Liver (tissue), 3 donors: ENCODE data around the gene RPL38.

Experiments
- ATF3 ChIP-seq: IDR thresholded peaks from 2 replicates; pipeline ENCODE4 v1.6.1; 2016; ENCODE audit warnings: antibody characterized with exemption
- CTCF ChIP-seq: fragments of 150-350 bp; IDR thresholded peaks from 2 replicates; pipeline ENCODE4 v1.5.1; 2017; ENCODE audit warnings: improper control_type of control experiment, low read depth, low read length; ENCODE audit not compliant: missing input control
- EGR1 ChIP-seq, 2 donors: IDR thresholded peaks; 2 replicates each; pipeline ENCODE4 v1.6.1; 2016 to 2018; ENCODE audit warnings: antibody characterized with exemption in 2 of 2, low read depth in 2 of 2
- FOXA1 ChIP-seq: IDR thresholded peaks from 2 replicates; pipeline ENCODE4 v1.6.1; 2016; ENCODE audit warnings: antibody characterized with exemption
- HNF4A ChIP-seq, 2 donors: conservative IDR thresholded peaks; 2 replicates each; pipeline ENCODE4 v1.6.1; 2016; ENCODE audit warnings: antibody characterized with exemption in 2 of 2, mild to moderate bottlenecking in 2 of 2
- JUND ChIP-seq, 2 donors: IDR thresholded peaks; 2 replicates each; pipeline ENCODE4 v1.6.1; 2016; ENCODE audit warnings: antibody characterized with exemption in 2 of 2
- MAX ChIP-seq: IDR thresholded peaks from 2 replicates; pipeline ENCODE4 v1.6.1; 2016; ENCODE audit warnings: antibody characterized with exemption
- RXRA ChIP-seq, 2 donors: IDR thresholded peaks; 2 replicates each; pipeline ENCODE4 v1.6.1; 2017 to 2018; ENCODE audit warnings: antibody characterized with exemption in 2 of 2, mild to moderate bottlenecking in 1 of 2
- YY1 ChIP-seq: IDR thresholded peaks from 2 replicates; pipeline ENCODE4 v1.6.1; 2016; ENCODE audit warnings: antibody characterized with exemption, mild to moderate bottlenecking
- ZBTB33 ChIP-seq: IDR thresholded peaks from 2 replicates; pipeline ENCODE4 v1.6.1; 2016; ENCODE audit warnings: antibody characterized with exemption
- TF ChIP-seq, protein P1 (sequence below): IDR thresholded peaks from 2 replicates; pipeline ENCODE4 v1.6.1; 2016; ENCODE audit warnings: antibody characterized with exemption, mild to moderate bottlenecking
- donor health status: healthy.
- donor health status: healthy.

GRCh38 chr17:74160656-74161502, 42.6 kb upstream of the RPL38 start:
- TF ChIP-seq CTCF = no peak
- TF ChIP-seq, protein P1, sequence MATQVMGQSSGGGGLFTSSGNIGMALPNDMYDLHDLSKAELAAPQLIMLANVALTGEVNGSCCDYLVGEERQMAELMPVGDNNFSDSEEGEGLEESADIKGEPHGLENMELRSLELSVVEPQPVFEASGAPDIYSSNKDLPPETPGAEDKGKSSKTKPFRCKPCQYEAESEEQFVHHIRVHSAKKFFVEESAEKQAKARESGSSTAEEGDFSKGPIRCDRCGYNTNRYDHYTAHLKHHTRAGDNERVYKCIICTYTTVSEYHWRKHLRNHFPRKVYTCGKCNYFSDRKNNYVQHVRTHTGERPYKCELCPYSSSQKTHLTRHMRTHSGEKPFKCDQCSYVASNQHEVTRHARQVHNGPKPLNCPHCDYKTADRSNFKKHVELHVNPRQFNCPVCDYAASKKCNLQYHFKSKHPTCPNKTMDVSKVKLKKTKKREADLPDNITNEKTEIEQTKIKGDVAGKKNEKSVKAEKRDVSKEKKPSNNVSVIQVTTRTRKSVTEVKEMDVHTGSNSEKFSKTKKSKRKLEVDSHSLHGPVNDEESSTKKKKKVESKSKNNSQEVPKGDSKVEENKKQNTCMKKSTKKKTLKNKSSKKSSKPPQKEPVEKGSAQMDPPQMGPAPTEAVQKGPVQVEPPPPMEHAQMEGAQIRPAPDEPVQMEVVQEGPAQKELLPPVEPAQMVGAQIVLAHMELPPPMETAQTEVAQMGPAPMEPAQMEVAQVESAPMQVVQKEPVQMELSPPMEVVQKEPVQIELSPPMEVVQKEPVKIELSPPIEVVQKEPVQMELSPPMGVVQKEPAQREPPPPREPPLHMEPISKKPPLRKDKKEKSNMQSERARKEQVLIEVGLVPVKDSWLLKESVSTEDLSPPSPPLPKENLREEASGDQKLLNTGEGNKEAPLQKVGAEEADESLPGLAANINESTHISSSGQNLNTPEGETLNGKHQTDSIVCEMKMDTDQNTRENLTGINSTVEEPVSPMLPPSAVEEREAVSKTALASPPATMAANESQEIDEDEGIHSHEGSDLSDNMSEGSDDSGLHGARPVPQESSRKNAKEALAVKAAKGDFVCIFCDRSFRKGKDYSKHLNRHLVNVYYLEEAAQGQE = no peak
- TF ChIP-seq JUND (IDR thresholded peaks at IDR 0.05) = no peak
- TF ChIP-seq FOXA1 = no peak
- no peak for TF ChIP-seq RXRA (IDR thresholded peaks at IDR 0.05)
- no peak for TF ChIP-seq YY1
- no peak for TF ChIP-seq HNF4A (conservative IDR thresholded peaks at IDR 0.05)
- TF ChIP-seq EGR1 (IDR thresholded peaks at IDR 0.05; ENCODE audit: low read depth in 2 of 2) = no peak
- no peak for TF ChIP-seq MAX
- no peak for TF ChIP-seq ATF3
- no peak for TF ChIP-seq ZBTB33
